EH (cell line): Measurements from ENCODE around the gene FRMD8.

Source experiments
- DNase-seq: peaks from one replicate; pipeline ENCODE4 v3.0.0-alpha.2; 2015; ENCODE audit warnings: low read depth

Gene FRMD8

DNA sequence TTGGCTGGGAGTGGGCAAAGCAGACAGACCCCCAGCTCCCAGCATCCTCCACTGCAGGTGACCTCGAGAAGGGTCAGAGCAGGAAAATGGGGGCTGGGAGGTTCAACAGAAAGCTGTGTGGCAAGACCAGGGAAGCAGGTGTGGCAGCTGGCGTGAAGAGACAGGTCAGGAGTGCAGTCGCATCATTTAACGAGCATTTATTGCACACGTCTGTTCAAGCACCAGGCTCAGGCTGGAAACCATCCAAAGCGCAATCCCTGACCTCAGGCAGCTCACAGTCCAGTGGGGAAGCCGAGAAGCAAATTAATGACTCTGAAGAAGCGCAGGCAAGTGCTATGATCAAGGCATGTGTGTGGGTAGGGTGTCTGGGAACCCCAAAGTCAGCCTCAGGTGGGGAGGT is 11.4 kb upstream of the FRMD8 start:
- no peak for DNase-seq

GRCh38 chr11:65376138-65376713 is 10.2 kb upstream of the FRMD8 start:
- DNase-seq, result no peak

DNA sequence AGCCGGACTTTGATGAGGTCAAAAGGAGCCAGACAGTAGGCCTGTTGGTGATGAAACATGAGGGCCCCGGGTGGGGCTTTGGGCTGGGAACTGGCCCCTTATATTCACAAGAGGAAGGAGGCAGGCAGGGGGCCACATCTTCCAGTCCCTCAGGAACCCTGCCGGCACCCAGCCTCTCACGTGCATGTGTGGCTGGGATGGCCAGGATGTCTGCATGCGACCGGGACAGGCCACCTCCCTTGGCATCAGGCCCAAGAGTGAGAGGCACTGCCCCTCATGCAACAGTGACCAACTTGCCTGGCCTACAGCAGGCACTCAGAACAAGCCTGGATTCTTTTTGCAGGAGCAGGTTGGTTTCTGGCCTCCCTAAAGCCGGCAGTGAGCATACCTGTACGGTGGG is 9.4 kb upstream of the FRMD8 start:
- DNase-seq, result no peak

DNA sequence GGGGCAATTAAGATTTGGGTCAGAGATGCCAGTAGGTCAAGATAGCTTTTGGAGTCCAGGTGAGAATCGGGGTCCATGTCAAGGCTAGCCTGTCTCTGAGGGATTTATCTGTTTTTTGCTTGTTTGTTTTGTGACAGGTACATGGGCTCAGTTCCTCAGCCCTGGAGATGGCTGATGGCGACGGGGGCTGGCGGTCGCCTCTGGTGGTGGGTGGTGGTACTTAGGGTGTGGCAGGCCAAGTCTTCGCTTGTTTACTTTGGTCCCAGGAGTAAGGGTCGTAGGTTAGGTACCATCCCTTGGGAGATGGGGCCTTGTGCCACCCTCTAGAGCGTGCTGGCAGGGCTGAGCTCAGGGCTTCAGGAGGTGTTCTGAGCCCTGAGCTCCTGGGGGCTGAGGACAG is 8.7 kb upstream of the FRMD8 start:
- no peak for DNase-seq

DNA sequence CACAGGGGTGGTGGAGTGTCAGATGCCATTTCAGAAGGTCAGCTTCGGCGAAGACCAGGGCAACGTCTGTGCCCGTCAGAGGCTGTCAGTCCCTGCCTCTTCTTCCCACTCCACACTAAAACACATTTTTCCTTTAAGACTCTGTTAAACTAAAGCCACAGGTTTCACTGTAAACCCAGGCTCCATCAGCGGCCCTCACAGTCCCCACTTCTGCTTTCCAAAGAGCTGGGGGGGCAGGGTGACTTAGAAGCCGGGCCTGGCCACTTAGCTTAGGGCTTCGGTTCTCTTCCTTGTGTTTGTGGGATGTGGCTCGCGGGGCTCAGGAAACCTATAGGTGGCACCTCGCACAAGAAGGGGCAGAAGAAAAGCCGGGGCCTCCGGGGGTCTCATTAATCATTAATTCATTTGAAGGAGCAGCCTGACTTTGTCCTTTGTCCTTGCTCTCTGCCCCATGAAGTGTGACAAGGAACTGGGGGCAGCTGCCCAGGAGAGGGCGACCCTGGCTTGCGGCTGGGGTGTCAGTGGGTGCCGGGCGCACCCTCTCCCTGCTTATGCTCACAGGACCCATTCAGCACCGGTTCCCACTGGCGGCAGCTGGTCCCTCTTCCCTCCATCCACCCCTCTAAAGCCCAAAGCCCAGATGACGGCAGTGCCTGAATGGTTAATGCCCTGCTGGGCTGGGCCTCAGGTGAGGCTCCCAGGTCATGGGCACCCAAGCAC is 8.1 kb upstream of the FRMD8 start:
- no peak for DNase-seq

GRCh38 chr11:65378928-65379638 is 7.4 kb upstream of the FRMD8 start:
- DNase-seq, result no peak

- DNase-seq, result no peak
These were observed 6.6 kb upstream of the FRMD8 start for GRCh38 chr11:65379698-65380459.

DNA sequence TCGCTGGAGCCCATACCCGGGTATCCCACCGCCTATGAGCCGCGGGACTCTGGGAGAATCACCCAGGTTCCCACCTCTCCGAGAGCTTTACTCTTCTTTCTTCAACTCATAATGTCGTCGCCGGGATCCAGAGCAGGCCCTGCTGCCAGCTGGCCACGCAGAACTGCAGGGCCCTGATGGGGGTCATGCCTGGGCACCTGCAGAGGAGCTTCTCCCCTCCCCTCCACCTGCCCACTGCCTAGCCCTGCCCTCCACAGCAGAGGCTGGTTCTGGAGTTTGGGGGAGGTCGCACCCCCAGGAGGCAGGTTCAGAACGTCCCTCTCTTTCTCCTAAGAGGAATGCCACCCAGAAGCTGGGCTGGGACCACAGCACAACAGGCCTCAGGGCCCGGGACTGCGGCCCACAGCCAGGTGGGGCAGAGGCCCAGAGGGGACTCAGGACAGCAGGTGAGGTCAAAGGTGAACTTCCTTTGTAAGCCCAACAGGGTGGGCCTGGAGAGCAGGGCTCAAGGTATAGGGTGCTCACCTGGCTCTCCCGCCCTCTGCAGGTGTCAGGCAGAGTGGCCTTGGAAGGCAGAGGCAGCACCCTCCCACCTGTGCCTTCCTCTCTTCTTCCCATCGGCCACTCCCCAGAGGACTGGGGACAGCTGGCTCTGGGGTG is 5.8 kb upstream of the FRMD8 start:
- DNase-seq, result no peak

DNA sequence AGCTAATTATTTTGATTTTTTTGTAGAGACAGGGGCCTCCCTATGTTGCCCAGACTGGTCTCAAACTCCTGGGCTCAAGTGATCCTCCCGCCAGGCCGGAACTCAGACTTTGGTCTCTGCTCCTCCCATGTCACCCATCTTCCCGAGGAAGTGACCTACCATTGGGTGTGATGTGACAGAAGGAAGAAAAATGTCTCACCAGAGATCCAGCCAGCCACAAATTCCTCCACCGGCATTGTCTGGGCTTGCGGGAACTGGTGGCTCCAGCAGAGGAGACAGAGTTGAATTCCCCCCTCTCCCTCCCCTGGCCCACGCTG is 4.8 kb upstream of the FRMD8 start:
- peak; percentile 87 for DNase-seq

DNA sequence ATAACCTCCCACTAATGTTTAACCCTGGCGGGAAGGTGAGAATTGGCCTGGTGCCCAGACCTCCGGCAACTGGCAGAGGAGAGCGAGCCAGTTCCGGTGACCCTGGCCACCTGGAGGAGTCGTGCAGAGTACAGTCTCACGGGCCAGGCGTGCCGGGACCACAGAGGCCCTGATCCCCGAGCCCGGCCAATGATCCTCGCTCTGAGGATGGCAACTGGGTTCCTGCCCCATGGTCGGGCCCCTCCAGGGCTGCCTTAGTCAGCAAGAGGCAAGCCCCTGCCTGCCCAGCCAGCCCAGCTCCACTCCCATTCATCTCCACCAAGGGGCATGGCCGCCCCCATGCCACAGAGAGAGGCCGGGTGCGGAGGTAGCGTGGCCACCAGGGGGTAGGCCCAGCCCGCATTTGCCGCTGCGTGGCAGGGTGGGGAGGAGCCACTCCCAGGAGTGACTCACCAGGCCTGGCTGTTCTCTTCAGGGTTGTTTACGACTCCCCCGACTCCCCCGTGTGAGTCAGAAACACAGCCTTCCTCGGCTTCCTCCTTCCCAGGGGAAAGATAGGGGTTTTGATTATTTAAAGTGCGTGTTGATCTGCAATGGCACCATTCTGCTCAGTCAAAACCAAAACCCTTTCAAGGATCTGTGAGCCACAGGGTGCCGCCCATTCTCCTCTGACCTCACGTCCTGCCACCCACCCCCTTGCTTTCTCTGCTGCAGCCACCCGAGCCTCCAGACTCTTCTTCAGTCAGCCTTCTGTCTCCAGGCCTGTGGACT is 4.2 kb upstream of the FRMD8 start, which contains the start of gene SLC25A45:
SLC25A45 (minus strand) TSS at position 614 of the 771 bp plus-strand sequence. CDS start 695 bp downstream, outside the sequence.
- peak; percentile 100 for DNase-seq

GRCh38 chr11:65382804-65383368 is 3.6 kb upstream of the FRMD8 start:
- DNase-seq, result no peak

- DNase-seq, result no peak
These were observed 2.7 kb upstream of the FRMD8 start for GRCh38 chr11:65383778-65384177.

GRCh38 chr11:65384301-65384889 is 2.0 kb upstream of the FRMD8 start:
- peak; percentile 81 for DNase-seq

DNA sequence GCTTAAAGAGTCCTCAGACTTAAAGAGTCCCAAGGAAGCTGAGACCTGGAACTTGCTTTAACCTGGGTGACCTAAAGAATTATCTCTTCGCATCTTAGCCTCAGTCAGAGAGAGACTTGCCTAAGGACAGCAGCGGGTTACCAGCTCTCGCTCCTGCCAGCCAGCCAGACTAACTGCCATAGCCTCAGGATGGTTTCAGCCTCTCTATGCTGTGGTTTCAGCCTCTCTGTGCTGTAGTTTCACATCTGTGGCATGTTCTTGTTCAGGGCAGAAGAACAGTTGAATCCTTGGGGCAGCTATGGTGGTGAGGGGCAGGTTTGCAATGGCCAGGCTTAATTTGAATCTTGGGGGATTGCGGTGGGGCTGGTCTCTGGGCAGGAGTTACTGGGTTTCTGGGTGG is 2.3 kb downstream of the FRMD8 start:
- no peak for DNase-seq

GRCh38 chr11:65389294-65389980 is 3.0 kb downstream of the FRMD8 start:
- DNase-seq, result no peak

DNA sequence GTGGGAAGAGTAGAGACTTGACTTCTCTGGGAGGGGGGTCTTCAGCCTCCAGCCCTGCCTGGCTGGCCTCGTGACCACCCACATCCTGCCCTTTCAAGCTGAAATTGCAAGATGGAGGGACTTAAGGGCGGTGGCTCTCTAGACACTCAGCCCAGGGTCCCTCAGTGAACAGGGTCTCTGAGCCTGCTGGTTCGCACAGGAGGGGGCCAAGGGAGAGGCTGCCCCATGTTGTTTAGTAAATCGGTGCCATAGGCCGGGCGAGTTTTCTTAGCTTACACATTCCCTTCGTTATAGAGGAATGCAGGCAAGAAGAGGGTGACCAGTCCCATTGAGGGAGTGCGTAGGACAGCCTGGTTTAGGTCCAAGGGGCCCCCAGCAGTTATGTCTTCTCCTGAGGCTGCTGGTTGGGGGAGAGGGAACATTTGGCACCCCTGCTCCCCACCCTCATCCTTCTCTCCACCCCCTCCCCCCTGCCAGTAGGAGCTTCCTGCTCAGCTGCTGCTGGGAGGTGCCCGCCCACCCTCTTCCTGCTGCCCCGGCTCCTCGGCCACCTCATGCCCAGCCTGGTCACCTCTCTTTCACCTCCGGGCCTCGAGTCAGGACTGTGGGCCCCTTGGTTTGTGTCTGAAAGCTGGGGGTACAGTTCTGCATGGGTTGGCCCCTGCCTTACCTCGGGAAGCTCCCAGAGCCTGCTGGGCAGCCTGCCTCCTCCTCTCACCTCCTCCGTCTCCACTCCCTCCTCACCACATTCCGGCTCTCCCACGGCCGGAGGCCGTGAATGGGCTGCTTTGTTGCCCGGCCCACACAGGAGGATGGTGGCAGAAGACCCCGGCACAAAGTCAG is 3.9 kb downstream of the FRMD8 start:
- peak; percentile 54 for DNase-seq

DNA sequence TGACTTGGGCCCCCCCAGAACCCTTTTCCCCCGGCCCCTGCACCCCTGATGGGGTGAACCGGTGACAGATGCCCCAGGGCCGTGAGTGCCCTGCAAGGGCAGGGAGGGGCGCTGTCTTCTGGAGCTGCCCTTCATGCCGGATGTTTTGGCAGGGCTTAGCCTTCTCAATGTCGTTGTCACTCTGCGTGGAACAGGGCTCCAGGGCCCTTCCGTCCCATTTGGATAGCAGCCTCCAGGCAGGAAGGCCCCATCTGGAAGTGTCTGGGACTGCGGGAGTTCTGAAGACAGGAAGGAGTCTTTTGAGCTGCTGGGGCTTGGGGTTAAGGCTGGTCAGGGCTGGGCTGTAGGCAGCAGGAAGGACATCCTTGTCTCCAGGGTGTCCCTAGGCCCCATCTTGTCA is 4.6 kb downstream of the FRMD8 start:
- peak; percentile 78 for DNase-seq

DNA sequence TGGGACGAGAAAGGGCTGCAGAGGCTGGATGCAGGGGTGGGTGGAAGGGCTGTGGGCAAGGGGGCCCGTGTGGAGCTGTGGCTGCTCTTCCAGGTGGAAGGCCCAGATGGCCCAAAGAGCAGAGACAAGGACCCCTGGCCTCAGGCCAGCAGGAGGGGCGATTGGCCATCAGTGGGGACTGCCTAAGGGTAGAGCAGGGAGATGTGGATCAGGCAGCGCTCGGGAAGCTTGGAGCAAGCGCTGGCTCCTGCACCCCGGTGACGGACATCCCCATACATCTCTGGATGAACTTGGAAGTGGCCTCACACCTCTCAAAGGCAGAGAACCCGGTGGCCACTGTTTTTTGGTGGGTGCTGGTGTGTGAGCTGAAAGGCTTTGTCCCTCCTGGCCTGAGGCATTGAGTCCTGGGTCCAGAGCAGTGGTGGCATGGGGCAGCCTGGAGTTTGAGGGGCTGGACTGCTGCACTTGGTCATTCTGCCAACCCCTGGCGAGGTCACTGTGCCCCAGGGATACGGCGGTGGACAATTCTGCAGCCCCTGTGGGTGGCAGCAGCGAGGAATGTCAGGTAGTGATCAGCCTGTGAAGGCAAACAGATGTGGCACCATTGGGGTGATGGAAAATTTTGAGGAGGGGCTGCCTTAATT is 5.9 kb downstream of the FRMD8 start:
- no peak for DNase-seq

DNA sequence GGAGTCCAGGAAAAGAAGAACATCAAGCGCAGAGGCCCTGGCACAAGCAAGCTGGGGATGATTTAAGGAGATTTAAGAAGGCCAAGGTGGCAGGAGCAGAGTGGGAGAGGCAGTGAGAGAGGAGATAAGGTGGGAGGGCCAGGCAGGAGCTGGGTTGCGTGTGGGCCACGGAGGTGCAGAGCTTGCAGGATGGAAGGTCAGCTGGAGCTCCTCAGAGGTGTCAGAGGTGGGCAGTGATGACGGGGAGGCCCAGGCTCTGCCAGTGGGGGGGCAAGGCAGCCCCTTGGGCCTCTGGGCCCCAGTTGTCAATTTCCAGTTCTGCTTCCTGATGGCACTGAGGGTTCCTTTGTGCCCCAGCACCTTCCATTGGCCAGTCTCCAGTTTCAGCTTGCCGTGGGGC is 6.5 kb downstream of the FRMD8 start:
- no peak for DNase-seq
